CD4-positive, alpha-beta T cell treated with Interleukin-2 at 100 ng/mL for 4 hours (primary cell): ENCODE results near the gene SPC25.
"Not testable (repeated sequence)": the region's sequence is repeated elsewhere in the genome, so short reads cannot be mapped to it uniquely, and the experiment has no call there.

Experiments
- DNase-seq: peaks from one replicate; pipeline ENCODE4 v3.0.0-alpha.2; 2020; ENCODE audit warnings: low spot score

Gene SPC25

GRCh38 chr2:168901003-168901402, 10.8 kb upstream of the SPC25 start, which contains the start of gene G6PC2:
TSS of gene G6PC2 (plus strand) at chr2:168901291. CDS start at chr2:168901332, 41 bp downstream.
- no peak for DNase-seq

GRCh38 chr2:168897449-168897848, 7.2 kb upstream of the SPC25 start:
- no peak for DNase-seq

GRCh38 chr2:168896783-168897182, 6.6 kb upstream of the SPC25 start:
- no peak for DNase-seq

DNA sequence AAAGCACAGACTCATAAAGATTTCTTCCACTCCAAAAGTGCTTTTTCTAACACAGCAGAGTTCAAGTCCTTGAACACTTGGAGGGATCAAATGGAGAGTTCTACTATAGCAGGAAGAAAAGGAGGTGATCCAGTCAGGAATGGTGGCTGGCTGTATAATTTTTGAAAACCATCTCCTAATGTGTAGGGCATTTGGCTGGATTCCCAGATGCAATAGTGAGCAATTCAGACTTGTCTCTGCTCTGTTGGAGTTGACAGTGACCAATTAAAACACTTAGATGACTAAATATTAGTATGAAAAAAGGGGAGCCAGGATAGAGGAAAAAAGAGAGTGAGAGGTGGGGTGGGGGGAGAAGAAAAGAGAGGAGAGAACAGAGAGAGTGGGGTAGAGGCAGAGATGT, 5.5 kb upstream of the SPC25 start:
- DNase-seq = no peak

GRCh38 chr2:168894720-168895119, 4.5 kb upstream of the SPC25 start:
- no peak for DNase-seq

DNA sequence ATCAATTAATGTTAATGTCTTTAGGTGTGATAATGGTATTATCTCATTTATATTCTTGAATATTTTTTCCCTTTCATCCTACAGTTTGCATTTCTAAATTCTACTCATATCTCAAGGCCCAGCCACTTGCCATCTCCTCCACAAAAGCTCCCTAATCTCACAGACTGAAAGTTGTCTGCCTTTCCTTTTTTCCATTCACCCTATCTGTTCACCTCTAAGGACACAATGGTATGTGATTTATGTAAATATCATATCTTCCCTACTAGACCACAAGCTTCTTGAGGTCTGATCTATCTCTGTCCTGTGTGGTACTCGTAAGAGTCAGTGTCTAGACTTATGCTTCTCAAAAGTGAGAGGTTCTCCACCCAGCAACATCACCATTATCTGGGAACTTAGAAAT, 3.9 kb upstream of the SPC25 start:
- DNase-seq = no peak

DNA sequence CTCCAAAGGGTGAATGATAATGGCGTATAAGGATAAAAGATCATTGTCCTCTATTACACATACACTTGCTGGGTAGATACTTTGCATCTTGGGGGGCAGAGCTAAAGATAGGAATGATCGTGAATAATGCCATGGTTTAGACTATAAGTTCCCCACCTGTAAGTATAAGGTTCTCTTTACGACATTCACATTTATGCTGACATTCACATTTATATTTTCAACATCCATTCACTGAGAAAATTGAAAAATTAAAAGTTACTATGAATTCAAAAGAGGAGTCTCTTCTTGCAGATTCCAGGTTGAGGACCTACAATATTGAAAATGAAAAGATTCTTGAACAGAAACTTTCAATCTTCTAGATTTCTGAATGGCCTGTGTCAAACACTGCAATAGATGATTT, 2.1 kb upstream of the SPC25 start:
- no peak for DNase-seq

- no peak for DNase-seq
Observed at GRCh38 chr2:168889635-168890005, 610 bp downstream of the SPC25 start.

- DNase-seq = no peak
Observed at GRCh38 chr2:168884975-168885374, 5.3 kb downstream of the SPC25 start.

DNA sequence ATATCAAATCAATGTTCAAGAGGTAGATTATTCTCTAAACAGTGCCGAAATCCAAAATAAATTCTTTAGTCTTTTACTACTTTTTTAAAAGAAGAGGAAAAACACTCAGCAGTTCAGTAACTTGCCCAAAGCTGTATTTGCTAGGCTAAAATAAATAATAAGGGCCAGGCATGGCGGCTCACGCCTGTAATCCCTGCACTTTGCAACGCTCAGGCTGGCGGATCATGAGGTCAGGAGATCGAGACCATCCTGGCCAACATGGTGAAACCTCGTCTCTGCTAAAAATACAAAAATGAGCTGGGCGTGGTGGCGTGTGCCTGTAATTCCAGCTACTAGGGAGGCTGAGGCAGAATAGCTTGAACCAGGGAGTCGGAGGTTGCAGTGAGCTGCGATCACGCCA, 8.1 kb downstream of the SPC25 start:
- DNase-seq = not testable (repeated sequence)

GRCh38 chr2:168874368-168875054, 15.7 kb downstream of the SPC25 start:
- DNase-seq = no peak

GRCh38 chr2:168870824-168871223, 19.4 kb downstream of the SPC25 start:
- not testable (repeated sequence) for DNase-seq

DNA sequence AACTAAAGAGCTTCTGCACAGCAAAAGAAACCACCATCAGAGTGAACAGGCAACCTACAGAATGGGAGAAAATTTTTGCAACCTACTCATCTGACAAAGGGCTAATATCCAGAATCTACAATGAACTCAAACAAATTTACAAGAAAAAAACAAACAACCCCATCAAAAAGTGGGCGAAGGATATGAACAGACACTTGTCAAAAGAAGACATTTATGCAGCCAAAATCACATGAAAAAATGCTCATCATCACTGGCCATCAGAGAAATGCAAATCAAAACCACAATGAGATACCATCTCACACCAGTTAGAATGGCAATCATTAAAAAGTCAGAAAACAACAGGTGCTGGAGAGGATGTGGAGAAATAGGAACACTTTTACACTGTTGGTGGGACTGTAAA, 19.9 kb downstream of the SPC25 start:
- not testable (repeated sequence) for DNase-seq

- DNase-seq = not testable (repeated sequence)
Observed at GRCh38 chr2:168867164-168867563, 23.1 kb downstream of the SPC25 start.

- DNase-seq = no peak
Observed at GRCh38 chr2:168858146-168858545, 32.1 kb downstream of the SPC25 start.

DNA sequence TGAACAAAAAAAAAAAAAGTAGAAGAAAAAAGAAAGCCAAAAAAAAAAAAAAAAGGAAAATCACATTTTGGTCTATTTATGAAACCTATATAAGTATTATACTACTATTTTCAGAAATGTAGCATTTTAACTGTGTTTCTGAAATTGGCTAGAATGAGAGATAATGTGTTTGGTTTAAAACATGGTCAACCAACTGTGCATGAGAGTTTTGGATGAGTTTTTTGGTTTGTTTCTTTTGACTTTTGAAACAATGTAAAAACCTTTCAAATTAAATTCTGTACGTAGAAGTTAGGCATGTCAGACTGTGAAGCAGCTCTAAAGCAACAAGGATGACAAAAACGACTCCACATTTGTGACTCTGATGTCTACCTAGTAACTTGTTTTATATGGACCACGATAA, 34.6 kb downstream of the SPC25 start:
- DNase-seq = no peak

- no peak for DNase-seq
Observed at GRCh38 chr2:168854651-168855050, 35.6 kb downstream of the SPC25 start.

DNA sequence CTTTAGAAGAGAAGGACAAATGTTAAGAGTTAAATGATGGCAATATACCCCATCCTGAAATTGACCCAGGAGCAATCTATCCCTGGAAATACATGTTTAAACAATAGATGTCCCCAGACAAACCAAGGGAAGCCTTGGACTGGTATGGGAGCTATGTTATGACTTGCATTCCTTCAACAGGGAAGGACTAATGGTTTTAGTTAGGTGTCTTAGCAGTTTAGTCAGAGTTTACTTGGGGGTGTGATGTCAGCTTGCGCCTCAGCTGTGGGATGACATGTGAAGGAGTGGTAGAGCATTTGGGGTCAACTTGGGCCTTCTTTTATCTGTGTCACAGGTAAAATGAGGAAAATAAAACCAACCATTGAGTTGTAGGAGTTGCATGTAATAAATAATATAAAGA, 36.8 kb downstream of the SPC25 start:
- DNase-seq = no peak

DNA sequence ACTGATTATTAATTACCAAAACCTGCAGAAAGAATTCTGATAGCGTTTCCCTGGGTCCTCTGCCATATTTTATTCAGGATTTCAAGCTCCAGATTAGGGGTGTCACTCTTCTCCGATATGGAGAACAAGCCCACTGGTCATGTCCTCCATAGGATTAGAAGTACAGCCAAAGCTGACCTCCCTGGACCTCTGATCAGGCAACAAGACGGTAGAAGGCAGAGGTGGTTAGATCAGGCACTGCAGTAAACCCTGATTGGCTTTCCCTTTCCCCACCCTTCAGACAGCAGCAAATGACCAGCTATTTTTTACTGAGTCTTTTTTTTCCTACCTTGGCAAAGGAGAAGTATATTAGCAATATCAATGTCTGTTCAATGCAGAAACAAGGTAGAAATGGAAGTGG, 37.7 kb downstream of the SPC25 start:
- DNase-seq = no peak

DNA sequence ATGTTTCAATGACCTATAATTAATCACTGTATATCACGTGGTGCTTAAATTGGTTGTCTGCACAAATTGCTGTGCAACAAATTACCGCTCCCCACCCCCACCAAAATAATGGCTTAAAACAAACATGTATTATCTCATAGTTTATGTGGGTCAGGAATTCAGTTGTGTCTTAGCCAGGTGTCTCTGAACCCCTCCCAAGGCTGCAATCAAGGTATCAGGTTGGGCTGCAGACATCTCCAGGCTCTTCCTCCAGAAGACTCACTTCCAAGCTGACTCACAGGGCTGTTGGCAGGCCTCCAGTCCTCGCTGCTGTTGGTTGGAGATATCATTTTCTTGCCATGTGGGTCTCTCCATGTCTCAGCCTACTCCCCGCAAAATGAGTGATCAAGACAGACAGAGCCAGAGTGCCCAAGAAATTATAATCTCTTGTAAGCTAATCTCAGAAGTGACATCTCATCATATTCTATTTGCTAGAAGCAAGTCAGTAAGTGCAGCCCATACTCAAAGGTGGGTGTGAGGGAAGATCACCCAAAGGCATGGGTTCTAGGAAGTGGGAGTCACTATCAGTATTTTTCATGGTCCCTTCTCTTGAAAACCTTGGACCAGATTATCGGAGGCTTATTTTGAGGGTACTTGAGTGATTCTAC, 38.4 kb downstream of the SPC25 start:
- no peak for DNase-seq

DNA sequence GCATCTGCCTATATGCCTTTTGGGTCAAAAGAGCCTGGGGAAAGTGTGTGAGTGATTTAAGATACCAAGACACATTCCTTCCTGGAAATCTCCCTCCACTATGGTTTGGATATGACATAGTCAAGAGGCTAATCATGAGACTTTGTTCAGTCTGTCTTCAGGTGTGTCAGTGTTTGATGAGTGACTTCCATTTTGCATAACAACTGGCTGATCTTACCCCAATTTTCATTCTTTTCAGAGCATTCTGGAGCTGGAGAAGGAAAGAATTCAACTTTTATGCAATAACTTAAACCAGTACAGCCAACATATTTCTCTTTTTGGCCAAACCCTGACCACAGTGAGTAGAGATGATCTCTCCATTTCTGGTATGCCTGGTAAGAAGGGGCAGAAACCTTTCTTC, 39.4 kb downstream of the SPC25 start:
- no peak for DNase-seq

DNA sequence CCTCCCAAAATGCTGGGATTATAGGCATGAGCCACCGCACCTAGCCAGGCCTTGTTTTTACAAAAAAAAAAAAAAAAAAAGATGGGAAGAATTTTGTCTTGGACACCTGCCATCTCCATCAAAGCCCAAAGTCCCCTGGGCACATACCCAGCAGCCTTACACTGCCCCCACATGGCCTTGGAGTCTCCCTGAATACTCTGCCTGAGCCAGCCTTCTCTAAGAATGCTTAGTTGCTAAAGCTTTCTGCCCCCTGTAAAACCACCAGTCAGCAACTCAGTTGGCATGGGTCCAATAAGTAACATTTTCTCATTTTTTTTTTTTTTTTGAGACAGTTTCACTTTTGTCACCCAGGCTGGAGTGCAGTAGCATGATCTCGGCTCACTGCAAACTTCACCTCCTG, 40.6 kb downstream of the SPC25 start:
- no peak for DNase-seq

DNA sequence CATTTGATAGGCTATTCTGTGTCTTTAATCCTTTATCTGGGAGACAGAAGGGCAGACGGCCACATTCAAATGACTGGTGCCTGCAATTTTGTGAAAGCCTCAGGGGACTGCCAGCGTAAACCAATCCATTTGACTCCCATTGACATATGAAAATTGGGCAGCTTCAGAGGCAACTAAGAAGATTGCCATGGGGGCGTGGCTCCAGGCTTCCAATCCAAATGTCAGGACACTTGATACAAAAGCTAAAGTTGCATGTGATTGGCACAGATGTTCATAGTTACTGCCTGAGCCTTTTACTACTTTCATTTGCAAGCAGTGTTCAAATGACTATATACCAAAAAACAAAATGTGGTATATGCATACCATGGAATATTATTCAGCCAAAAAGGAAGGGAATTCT, 42.0 kb downstream of the SPC25 start:
- no peak for DNase-seq

- no peak for DNase-seq
Observed at GRCh38 chr2:168843253-168843652, 47.0 kb downstream of the SPC25 start.
